WTC11 (cell line): ENCODE measurements around the gene RAMACL. TPM values are rescaled to one million over a fixed set of nuclear protein-coding genes. Genes with fewer than 3 reads are reported as not detected.

Experiments used
- ATAC-seq: fragments of 200-7000 bp; cut with Tn5 transposase; 2 replicates; pipeline ENCODE4 v1.10.0; 2021; ENCODE audit warnings: mild to moderate bottlenecking, moderate library complexity
- CTCF ChIA-PET: fragments of 300-600 bp; sonication (Branson Sonifier 250); formaldehyde crosslinking; loops from one replicate; lab custom pipeline; 2021; ENCODE audit warnings: antibody characterized with exemption; lab: Charles Lee
- POLR2A ChIA-PET: fragments of 350-600 bp; sonication (Branson Sonifier 250); formaldehyde crosslinking; loops from one replicate; lab custom pipeline; 2021; ENCODE audit warnings: antibody characterized with exemption; lab: Charles Lee
- DNase-seq: peaks from one replicate; pipeline ENCODE4 v3.0.0; 2021; ENCODE audit warnings: low spot score
- H3K27ac Mint-ChIP-seq: 2 replicates; pipeline ENCODE4 v1.8.0; 2021; ENCODE audit warnings: mixed read lengths
- H3K27me3 Mint-ChIP-seq: 2 replicates; pipeline ENCODE4 v1.8.0; 2021; ENCODE audit warnings: low read depth, mild to moderate bottlenecking, moderate library complexity, mixed read lengths
- H3K36me3 Mint-ChIP-seq: 2 replicates; pipeline ENCODE4 v1.8.0; 2021; ENCODE audit warnings: mixed read lengths
- H3K4me1 Mint-ChIP-seq: 2 replicates; pipeline ENCODE4 v1.8.0; 2022; ENCODE audit warnings: mixed read lengths
- H3K4me3 Mint-ChIP-seq: 2 replicates; pipeline ENCODE4 v1.8.0; 2021; ENCODE audit warnings: mild to moderate bottlenecking, moderate library complexity, mixed read lengths
- H3K9me3 Mint-ChIP-seq: 2 replicates; pipeline ENCODE4 v1.8.0; 2021; ENCODE audit warnings: mixed read lengths
- CREB1 ChIP-seq: sonication (generic); formaldehyde crosslinking; IDR thresholded peaks from 2 replicates; pipeline ENCODE4 v1.8.0; 2023; ENCODE audit warnings: mild to moderate bottlenecking, missing genetic modification reagents
- FOXJ3 ChIP-seq: sonication (generic); formaldehyde crosslinking; IDR thresholded peaks from 2 replicates; pipeline ENCODE4 v1.9.0; 2021; ENCODE audit warnings: missing genetic modification reagents, mild to moderate bottlenecking, borderline replicate concordance
- HMGA2 ChIP-seq: fragments of 250-450 bp; sonication (Bioruptor Pico); IDR thresholded peaks from 2 replicates; pipeline ENCODE4 v1.4.0; 2021; ENCODE audit warnings: mild to moderate bottlenecking, moderate library complexity
- PRRX2 ChIP-seq: fragments of 250-450 bp; sonication (Bioruptor Pico); IDR thresholded peaks from 2 replicates; pipeline ENCODE4 v1.8.0; 2021; ENCODE audit warnings: mild to moderate bottlenecking
- SOX15 ChIP-seq: fragments of 250-450 bp; sonication (Bioruptor Pico); IDR thresholded peaks from 2 replicates; pipeline ENCODE4 v1.9.0; 2021; ENCODE audit warnings: mild to moderate bottlenecking
- TP53 ChIP-seq: sonication (generic); formaldehyde crosslinking; IDR thresholded peaks from 2 replicates; pipeline ENCODE4 v1.8.1; 2023; ENCODE audit warnings: mild to moderate bottlenecking, missing genetic modification reagents
- ZNF138 ChIP-seq: sonication (generic); formaldehyde crosslinking; conservative IDR thresholded peaks from 2 replicates; pipeline ENCODE4 v1.8.1; 2022; ENCODE audit warnings: mild to moderate bottlenecking, moderate library complexity, missing genetic modification reagents
- ZNF416 ChIP-seq: fragments of 250-450 bp; sonication (Bioruptor Pico); IDR thresholded peaks from 2 replicates; pipeline ENCODE4 v1.9.0; 2021; ENCODE audit warnings: mild to moderate bottlenecking, inconsistent platforms
- total RNA-seq: library from RNA; stranded (reverse); gene quantifications from 3 replicates; pipeline ENCODE4 v1.2.3, GENCODE V29; 2021
- TF ChIP-seq, protein P1 (sequence below): sonication (generic); formaldehyde crosslinking; IDR thresholded peaks from 2 replicates; pipeline ENCODE4 v1.8.0; 2023; ENCODE audit warnings: mild to moderate bottlenecking, missing genetic modification reagents
- TF ChIP-seq, protein P2 (sequence below): sonication (generic); formaldehyde crosslinking; IDR thresholded peaks from 2 replicates; pipeline ENCODE4 v1.8.0; 2022; ENCODE audit warnings: mild to moderate bottlenecking, missing genetic modification reagents
- TF ChIP-seq, protein P3 (sequence below): sonication (generic); formaldehyde crosslinking; IDR thresholded peaks from 2 replicates; pipeline ENCODE4 v1.8.0; 2023; ENCODE audit warnings: missing genetic modification reagents, mild to moderate bottlenecking, borderline replicate concordance
- TF ChIP-seq, protein P4 (sequence below): sonication (generic); formaldehyde crosslinking; IDR thresholded peaks from 2 replicates; pipeline ENCODE4 v1.8.0; 2023; ENCODE audit warnings: missing genetic modification reagents
- TF ChIP-seq, protein P5 (sequence below): fragments of 250-450 bp; sonication (Bioruptor Pico); IDR thresholded peaks from 2 replicates; pipeline ENCODE4 v2.1.2; 2022; ENCODE audit warnings: mild to moderate bottlenecking, moderate library complexity
- TF ChIP-seq, protein P6 (sequence below): fragments of 250-450 bp; sonication (Bioruptor Pico); IDR thresholded peaks from 2 replicates; pipeline ENCODE4 v1.9.0; 2021; ENCODE audit warnings: mild to moderate bottlenecking, borderline replicate concordance
- TF ChIP-seq, protein P7 (sequence below): sonication (generic); formaldehyde crosslinking; conservative IDR thresholded peaks from 2 replicates; pipeline ENCODE4 v1.8.1; 2023; ENCODE audit warnings: mild to moderate bottlenecking, low read depth, missing genetic modification reagents, moderate library complexity

RAMACL gene
- total RNA-seq, 1 experiment from 2014 or later: 0.79 TPM

DNA sequence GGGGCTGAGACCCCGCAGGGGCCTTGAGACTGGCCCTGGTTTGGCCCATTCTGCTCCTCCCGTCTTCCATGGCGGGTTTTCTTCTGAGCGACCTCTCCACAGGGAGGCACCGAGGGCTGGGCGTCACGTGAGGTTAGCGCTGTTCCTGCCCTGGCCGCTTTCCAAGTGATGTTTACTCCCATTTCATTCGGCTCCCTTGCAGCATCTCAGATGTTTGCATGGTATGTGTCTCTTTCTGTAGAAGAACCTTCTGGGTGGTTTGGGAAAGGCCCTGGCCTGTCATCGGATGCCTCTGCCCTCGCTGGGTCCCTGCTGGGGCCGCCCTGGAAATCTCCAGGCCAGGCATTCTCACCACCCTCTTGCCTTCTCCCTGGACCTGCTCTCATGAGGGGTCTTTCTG, 17.3 kb downstream of the RAMACL start (continued):
- TF ChIP-seq, protein P1, sequence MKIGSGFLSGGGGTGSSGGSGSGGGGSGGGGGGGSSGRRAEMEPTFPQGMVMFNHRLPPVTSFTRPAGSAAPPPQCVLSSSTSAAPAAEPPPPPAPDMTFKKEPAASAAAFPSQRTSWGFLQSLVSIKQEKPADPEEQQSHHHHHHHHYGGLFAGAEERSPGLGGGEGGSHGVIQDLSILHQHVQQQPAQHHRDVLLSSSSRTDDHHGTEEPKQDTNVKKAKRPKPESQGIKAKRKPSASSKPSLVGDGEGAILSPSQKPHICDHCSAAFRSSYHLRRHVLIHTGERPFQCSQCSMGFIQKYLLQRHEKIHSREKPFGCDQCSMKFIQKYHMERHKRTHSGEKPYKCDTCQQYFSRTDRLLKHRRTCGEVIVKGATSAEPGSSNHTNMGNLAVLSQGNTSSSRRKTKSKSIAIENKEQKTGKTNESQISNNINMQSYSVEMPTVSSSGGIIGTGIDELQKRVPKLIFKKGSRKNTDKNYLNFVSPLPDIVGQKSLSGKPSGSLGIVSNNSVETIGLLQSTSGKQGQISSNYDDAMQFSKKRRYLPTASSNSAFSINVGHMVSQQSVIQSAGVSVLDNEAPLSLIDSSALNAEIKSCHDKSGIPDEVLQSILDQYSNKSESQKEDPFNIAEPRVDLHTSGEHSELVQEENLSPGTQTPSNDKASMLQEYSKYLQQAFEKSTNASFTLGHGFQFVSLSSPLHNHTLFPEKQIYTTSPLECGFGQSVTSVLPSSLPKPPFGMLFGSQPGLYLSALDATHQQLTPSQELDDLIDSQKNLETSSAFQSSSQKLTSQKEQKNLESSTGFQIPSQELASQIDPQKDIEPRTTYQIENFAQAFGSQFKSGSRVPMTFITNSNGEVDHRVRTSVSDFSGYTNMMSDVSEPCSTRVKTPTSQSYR: no peak
- TF ChIP-seq, protein P2, sequence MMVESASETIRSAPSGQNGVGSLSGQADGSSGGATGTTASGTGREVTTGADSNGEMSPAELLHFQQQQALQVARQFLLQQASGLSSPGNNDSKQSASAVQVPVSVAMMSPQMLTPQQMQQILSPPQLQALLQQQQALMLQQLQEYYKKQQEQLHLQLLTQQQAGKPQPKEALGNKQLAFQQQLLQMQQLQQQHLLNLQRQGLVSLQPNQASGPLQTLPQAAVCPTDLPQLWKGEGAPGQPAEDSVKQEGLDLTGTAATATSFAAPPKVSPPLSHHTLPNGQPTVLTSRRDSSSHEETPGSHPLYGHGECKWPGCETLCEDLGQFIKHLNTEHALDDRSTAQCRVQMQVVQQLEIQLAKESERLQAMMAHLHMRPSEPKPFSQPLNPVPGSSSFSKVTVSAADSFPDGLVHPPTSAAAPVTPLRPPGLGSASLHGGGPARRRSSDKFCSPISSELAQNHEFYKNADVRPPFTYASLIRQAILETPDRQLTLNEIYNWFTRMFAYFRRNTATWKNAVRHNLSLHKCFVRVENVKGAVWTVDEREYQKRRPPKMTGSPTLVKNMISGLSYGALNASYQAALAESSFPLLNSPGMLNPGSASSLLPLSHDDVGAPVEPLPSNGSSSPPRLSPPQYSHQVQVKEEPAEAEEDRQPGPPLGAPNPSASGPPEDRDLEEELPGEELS (CRISPR knock-in tag): no peak
- TF ChIP-seq, protein P3, sequence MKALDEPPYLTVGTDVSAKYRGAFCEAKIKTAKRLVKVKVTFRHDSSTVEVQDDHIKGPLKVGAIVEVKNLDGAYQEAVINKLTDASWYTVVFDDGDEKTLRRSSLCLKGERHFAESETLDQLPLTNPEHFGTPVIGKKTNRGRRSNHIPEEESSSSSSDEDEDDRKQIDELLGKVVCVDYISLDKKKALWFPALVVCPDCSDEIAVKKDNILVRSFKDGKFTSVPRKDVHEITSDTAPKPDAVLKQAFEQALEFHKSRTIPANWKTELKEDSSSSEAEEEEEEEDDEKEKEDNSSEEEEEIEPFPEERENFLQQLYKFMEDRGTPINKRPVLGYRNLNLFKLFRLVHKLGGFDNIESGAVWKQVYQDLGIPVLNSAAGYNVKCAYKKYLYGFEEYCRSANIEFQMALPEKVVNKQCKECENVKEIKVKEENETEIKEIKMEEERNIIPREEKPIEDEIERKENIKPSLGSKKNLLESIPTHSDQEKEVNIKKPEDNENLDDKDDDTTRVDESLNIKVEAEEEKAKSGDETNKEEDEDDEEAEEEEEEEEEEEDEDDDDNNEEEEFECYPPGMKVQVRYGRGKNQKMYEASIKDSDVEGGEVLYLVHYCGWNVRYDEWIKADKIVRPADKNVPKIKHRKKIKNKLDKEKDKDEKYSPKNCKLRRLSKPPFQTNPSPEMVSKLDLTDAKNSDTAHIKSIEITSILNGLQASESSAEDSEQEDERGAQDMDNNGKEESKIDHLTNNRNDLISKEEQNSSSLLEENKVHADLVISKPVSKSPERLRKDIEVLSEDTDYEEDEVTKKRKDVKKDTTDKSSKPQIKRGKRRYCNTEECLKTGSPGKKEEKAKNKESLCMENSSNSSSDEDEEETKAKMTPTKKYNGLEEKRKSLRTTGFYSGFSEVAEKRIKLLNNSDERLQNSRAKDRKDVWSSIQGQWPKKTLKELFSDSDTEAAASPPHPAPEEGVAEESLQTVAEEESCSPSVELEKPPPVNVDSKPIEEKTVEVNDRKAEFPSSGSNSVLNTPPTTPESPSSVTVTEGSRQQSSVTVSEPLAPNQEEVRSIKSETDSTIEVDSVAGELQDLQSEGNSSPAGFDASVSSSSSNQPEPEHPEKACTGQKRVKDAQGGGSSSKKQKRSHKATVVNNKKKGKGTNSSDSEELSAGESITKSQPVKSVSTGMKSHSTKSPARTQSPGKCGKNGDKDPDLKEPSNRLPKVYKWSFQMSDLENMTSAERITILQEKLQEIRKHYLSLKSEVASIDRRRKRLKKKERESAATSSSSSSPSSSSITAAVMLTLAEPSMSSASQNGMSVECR: no peak
- TF ChIP-seq, protein P4, sequence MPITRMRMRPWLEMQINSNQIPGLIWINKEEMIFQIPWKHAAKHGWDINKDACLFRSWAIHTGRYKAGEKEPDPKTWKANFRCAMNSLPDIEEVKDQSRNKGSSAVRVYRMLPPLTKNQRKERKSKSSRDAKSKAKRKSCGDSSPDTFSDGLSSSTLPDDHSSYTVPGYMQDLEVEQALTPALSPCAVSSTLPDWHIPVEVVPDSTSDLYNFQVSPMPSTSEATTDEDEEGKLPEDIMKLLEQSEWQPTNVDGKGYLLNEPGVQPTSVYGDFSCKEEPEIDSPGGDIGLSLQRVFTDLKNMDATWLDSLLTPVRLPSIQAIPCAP (CRISPR knock-in tag): no peak

DNA sequence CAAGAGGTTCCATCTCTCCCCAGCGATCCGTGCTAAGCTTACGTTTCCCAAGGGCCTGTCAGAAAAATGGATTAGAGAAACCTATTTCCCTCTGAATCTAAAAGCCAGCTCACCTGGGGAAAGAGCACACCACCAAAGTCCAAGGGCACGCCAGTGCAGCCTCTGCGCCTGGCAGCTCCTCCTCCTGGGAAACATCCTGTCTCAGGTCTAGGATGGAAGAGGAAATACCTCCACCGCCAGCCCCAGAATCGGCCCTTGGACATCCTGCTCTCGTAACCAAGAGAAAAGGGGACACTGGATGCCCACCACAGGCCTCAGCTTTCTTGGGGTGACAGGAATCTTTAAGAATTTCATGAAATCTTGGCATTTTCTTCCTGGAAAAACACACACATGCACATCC, 18.7 kb downstream of the RAMACL start:
- DNase-seq: no peak
- no peak for ATAC-seq
- H3K27me3 Mint-ChIP-seq: no peaks in the 10 kb centered on the region
- no peak overlapping the region for H3K4me3 Mint-ChIP-seq
- H3K36me3 Mint-ChIP-seq: no peaks in the 10 kb centered on the region
- no peak overlapping the region for H3K27ac Mint-ChIP-seq
- CTCF ChIA-PET: no interaction called here
- H3K4me1 Mint-ChIP-seq: peaks cover 49% of the 10 kb centered on the region
- no peaks in the 10 kb centered on the region for H3K9me3 Mint-ChIP-seq
- POLR2A ChIA-PET: interaction anchor here (0.6 to 2.0 kb wide), 2 partner anchors 15 to 59 kb away, joined by 3 to 6 read pairs; partner anchors contain the start of gene RPS6KA2
- TF ChIP-seq, protein P5, sequence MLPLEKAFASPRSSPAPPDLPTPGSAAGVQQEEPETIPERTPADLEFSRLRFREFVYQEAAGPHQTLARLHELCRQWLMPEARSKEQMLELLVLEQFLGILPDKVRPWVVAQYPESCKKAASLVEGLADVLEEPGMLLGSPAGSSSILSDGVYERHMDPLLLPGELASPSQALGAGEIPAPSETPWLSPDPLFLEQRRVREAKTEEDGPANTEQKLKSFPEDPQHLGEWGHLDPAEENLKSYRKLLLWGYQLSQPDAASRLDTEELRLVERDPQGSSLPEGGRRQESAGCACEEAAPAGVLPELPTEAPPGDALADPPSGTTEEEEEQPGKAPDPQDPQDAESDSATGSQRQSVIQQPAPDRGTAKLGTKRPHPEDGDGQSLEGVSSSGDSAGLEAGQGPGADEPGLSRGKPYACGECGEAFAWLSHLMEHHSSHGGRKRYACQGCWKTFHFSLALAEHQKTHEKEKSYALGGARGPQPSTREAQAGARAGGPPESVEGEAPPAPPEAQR (CRISPR knock-in tag): no peak
- no peak for TF ChIP-seq HMGA2 (CRISPR knock-in tag)
- TF ChIP-seq, protein P6, sequence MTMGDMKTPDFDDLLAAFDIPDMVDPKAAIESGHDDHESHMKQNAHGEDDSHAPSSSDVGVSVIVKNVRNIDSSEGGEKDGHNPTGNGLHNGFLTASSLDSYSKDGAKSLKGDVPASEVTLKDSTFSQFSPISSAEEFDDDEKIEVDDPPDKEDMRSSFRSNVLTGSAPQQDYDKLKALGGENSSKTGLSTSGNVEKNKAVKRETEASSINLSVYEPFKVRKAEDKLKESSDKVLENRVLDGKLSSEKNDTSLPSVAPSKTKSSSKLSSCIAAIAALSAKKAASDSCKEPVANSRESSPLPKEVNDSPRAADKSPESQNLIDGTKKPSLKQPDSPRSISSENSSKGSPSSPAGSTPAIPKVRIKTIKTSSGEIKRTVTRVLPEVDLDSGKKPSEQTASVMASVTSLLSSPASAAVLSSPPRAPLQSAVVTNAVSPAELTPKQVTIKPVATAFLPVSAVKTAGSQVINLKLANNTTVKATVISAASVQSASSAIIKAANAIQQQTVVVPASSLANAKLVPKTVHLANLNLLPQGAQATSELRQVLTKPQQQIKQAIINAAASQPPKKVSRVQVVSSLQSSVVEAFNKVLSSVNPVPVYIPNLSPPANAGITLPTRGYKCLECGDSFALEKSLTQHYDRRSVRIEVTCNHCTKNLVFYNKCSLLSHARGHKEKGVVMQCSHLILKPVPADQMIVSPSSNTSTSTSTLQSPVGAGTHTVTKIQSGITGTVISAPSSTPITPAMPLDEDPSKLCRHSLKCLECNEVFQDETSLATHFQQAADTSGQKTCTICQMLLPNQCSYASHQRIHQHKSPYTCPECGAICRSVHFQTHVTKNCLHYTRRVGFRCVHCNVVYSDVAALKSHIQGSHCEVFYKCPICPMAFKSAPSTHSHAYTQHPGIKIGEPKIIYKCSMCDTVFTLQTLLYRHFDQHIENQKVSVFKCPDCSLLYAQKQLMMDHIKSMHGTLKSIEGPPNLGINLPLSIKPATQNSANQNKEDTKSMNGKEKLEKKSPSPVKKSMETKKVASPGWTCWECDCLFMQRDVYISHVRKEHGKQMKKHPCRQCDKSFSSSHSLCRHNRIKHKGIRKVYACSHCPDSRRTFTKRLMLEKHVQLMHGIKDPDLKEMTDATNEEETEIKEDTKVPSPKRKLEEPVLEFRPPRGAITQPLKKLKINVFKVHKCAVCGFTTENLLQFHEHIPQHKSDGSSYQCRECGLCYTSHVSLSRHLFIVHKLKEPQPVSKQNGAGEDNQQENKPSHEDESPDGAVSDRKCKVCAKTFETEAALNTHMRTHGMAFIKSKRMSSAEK (CRISPR knock-in tag): no peak
- no peak for TF ChIP-seq SOX15 (CRISPR knock-in tag)
- TF ChIP-seq, protein P7, sequence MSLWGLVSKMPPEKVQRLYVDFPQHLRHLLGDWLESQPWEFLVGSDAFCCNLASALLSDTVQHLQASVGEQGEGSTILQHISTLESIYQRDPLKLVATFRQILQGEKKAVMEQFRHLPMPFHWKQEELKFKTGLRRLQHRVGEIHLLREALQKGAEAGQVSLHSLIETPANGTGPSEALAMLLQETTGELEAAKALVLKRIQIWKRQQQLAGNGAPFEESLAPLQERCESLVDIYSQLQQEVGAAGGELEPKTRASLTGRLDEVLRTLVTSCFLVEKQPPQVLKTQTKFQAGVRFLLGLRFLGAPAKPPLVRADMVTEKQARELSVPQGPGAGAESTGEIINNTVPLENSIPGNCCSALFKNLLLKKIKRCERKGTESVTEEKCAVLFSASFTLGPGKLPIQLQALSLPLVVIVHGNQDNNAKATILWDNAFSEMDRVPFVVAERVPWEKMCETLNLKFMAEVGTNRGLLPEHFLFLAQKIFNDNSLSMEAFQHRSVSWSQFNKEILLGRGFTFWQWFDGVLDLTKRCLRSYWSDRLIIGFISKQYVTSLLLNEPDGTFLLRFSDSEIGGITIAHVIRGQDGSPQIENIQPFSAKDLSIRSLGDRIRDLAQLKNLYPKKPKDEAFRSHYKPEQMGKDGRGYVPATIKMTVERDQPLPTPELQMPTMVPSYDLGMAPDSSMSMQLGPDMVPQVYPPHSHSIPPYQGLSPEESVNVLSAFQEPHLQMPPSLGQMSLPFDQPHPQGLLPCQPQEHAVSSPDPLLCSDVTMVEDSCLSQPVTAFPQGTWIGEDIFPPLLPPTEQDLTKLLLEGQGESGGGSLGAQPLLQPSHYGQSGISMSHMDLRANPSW: no peak
- TF ChIP-seq ZNF416 (CRISPR knock-in tag): no peak
- TF ChIP-seq, protein P4 (CRISPR knock-in tag): no peak
- TF ChIP-seq CREB1 (CRISPR knock-in tag): no peak
- TF ChIP-seq FOXJ3 (CRISPR knock-in tag): no peak
- no peak for TF ChIP-seq PRRX2 (CRISPR knock-in tag)
- no peak for TF ChIP-seq ZNF138 (CRISPR knock-in tag)
- no peak for TF ChIP-seq TP53 (CRISPR knock-in tag)
